GM03348 (cell line): Measurements from ENCODE around the gene CLSTN2.

ENCODE experiments used
- DNase-seq: peaks from one replicate; pipeline ENCODE4 v3.0.0; 2012; ENCODE audit warnings: low spot score

CLSTN2 gene

GRCh38 chr3:139935016-139935865 lies at the start of gene CLSTN2:
Gene CLSTN2 (plus strand): TSS chr3:139935185.
- DNase-seq: peak; percentile 75

- DNase-seq: no peak
These were observed 47.6 kb upstream of the CLSTN2 start for GRCh38 chr3:139887431-139887830.

- no peak for DNase-seq
These were observed 46.3 kb upstream of the CLSTN2 start for GRCh38 chr3:139888561-139889140.

- no peak for DNase-seq
These were observed 41.6 kb upstream of the CLSTN2 start for GRCh38 chr3:139893267-139893962.

- DNase-seq: no peak
These were observed 40.9 kb upstream of the CLSTN2 start for GRCh38 chr3:139893963-139894642.

- DNase-seq: no peak
These were observed 40.4 kb upstream of the CLSTN2 start for GRCh38 chr3:139894643-139894989.

- DNase-seq: no peak
These were observed 37.2 kb upstream of the CLSTN2 start for GRCh38 chr3:139897759-139898158.

- DNase-seq: no peak
These were observed 28.6 kb upstream of the CLSTN2 start for GRCh38 chr3:139906418-139906817.

GRCh38 chr3:139909811-139910210 lies 25.2 kb upstream of the CLSTN2 start:
- DNase-seq: no peak

- no peak for DNase-seq
These were observed 18.7 kb upstream of the CLSTN2 start for GRCh38 chr3:139916271-139916670.

- no peak for DNase-seq
These were observed 17.7 kb upstream of the CLSTN2 start for GRCh38 chr3:139917226-139917785.

- DNase-seq: no peak
These were observed 6.1 kb upstream of the CLSTN2 start for GRCh38 chr3:139928708-139929505.

GRCh38 chr3:139930211-139930610 lies 4.8 kb upstream of the CLSTN2 start:
- no peak for DNase-seq

- no peak for DNase-seq
These were observed 1.2 kb upstream of the CLSTN2 start for GRCh38 chr3:139933766-139934165.

GRCh38 chr3:139934613-139935015 lies 371 bp upstream of the CLSTN2 start:
- DNase-seq: peak; percentile 13

GRCh38 chr3:139935866-139936817 lies 1.2 kb downstream of the CLSTN2 start:
- peak; percentile 39 for DNase-seq

GRCh38 chr3:139937674-139938279 lies 2.8 kb downstream of the CLSTN2 start:
- DNase-seq: peak; percentile 76

- no peak for DNase-seq
These were observed 4.8 kb downstream of the CLSTN2 start for GRCh38 chr3:139939681-139940190.

- no peak for DNase-seq
These were observed 5.6 kb downstream of the CLSTN2 start for GRCh38 chr3:139940622-139941021.

- no peak for DNase-seq
These were observed 6.6 kb downstream of the CLSTN2 start for GRCh38 chr3:139941580-139941979.
